ENCODE data around the gene GMEB2. TPM values are rescaled to one million over a fixed set of nuclear protein-coding genes. Genes with fewer than 3 reads are reported as not detected.

Gene GMEB2
- total RNA-seq, 2 donors from 2014 or later = 18.4 to 27.9 TPM

DNA sequence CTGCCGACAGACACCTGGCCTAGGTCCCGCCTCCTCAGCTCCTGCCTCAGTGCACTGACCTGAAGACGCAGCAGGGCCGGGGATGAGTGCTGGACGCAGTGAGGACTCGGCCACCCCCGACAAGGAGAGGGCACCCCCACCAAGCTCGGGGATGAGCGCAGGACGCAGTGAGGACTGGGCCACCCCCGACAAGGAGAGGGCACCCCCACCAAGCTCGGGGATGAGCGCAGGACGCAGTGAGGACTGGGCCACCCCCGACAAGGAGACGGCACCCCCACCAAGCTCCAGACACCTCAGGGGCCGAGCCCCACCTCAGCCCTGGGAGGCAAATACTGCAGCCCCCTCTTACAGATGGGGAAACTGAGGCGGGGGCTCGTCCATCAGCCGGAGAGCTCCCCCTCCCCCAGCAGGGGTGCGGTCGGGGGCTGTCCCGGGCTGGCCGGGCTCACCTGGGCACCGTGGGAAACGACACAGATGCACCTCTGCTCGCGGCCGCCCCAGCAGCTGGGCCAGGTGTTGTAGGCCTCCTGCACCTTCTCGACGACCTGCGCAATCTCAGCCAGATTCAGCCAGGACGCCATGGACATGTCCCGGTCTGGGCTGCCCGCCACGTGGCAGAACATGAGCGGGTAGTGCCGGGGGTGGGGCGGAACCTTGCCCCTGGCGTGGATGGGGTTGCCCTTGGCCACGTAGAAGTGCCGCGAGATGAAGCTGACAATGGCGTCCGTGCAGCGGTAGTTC, 60.3 kb downstream of the GMEB2 start:
- Histone ChIP-seq H3K9me3 (no peaks in the 10 kb centered on the region), H3K4me3 (no peak overlapping the region), H3K36me3 (peaks cover 0 to 5% of the 10 kb centered on the region in 2 donors), H3K27me3 (replicated peaks; ENCODE audit: insufficient read depth) (no peaks in the 10 kb centered on the region), H3K27ac (no peak overlapping the region), H3K4me1 (replicated peaks) (no peaks in the 10 kb centered on the region)
- TF ChIP-seq POLR2AphosphoS5 (IDR thresholded peaks at IDR 0.05) = no peak
- no peak for TF ChIP-seq POLR2A (IDR thresholded peaks at IDR 0.05)
- TF ChIP-seq, protein P1, sequence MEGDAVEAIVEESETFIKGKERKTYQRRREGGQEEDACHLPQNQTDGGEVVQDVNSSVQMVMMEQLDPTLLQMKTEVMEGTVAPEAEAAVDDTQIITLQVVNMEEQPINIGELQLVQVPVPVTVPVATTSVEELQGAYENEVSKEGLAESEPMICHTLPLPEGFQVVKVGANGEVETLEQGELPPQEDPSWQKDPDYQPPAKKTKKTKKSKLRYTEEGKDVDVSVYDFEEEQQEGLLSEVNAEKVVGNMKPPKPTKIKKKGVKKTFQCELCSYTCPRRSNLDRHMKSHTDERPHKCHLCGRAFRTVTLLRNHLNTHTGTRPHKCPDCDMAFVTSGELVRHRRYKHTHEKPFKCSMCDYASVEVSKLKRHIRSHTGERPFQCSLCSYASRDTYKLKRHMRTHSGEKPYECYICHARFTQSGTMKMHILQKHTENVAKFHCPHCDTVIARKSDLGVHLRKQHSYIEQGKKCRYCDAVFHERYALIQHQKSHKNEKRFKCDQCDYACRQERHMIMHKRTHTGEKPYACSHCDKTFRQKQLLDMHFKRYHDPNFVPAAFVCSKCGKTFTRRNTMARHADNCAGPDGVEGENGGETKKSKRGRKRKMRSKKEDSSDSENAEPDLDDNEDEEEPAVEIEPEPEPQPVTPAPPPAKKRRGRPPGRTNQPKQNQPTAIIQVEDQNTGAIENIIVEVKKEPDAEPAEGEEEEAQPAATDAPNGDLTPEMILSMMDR (IDR thresholded peaks at IDR 0.05) = no peak
- whole genome bisulfite sequencing = 88% methylated on average over 45 of the region's 46 CpGs
- intact Hi-C loops (cut with DNase I) = no loop called here
- no peak for DNase-seq (ENCODE audit: low spot score)

DNA sequence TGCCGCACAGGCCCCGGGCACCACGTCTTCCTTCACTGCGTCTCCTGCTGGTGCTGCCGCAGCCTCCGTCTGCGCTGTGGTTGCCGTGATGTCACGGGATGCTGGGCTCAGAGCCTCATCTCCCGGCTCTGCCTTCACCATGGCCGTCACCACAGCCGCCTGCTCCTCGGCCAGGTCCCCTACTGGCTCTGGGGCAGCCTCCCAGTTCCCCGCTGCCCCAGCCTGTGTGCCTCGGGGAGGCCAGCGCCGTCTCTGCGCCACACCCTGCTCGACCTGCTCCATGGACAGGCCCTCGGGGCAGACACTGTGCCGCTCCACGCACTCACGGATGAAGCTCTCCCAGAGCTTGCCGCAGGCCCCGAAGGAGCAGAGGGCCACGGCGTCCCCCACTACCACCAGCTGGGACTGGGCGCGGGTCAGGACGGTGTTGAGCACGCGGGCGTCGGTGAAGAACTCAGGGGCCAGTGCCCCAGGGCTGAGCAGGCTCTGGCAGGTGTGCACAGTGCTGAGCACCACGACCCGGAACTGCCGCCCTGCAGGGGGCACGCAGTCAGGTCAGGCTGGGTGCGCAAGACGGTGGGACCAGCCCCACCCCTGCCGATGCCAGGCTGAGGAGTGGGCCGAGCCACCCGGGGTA, 61.1 kb downstream of the GMEB2 start:
- no peaks in the 10 kb centered on the region for H3K27me3 ChIP-seq (replicated peaks; ENCODE audit: insufficient read depth)
- H3K27ac ChIP-seq = no peak overlapping the region
- no peak overlapping the region for H3K4me3 ChIP-seq
- DNase-seq (ENCODE audit: low spot score) = no peak
- WGBS = 88% methylated on average over 42 of the region's 43 CpGs
- peaks cover 0 to 5% of the 10 kb centered on the region in 2 donors for H3K36me3 ChIP-seq
- no peaks in the 10 kb centered on the region for H3K9me3 ChIP-seq
- no peaks in the 10 kb centered on the region for H3K4me1 ChIP-seq (replicated peaks)
- intact Hi-C loops (cut with DNase I) = no loop called here
- TF ChIP-seq, protein P1 (IDR thresholded peaks at IDR 0.05) = no peak
- TF ChIP-seq POLR2A (IDR thresholded peaks at IDR 0.05) (no peak), POLR2AphosphoS5 (IDR thresholded peaks at IDR 0.05) (no peak)

DNA sequence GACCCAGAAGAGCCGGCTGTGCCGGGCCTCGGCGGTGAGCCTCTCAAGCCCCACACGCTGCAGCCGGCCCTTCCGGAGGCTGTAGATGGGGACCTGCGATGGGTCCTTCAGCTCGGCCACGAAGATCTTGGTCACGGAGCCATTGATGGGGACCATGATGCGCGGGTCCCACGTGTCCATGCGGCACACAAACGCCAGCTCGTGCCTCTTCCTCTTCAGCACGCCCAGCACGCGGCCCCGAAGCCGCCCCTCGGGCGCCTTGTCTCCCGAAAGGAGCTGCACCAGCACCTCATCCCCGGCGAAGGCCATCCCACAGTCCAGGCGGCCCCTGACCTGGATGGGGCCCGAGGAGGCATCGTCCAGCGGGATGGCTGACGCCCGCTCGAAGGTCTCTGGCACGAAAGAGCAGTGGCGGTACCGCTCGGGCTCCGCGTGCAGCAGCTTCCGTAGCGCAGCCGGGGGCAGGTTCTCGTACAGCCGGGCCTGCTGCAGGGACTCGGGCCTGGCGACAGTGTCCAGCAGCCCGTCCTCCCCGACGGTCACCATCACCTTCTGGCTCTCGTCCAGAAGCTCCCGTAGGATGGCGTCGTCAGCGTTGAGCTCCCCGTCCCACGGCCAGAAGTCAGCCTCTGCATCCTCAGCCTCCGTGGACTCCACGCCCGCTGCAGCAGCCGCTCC, 61.7 kb downstream of the GMEB2 start:
- WGBS = 95% methylated on average over 60 of the region's 61 CpGs
- H3K27me3 ChIP-seq (replicated peaks; ENCODE audit: insufficient read depth) = no peaks in the 10 kb centered on the region
- H3K36me3 ChIP-seq = peaks cover 4 to 5% of the 10 kb centered on the region in 2 donors
- intact Hi-C loops (cut with DNase I) = no loop called here
- DNase-seq (ENCODE audit: low spot score) = no peak
- no peak overlapping the region for H3K27ac ChIP-seq
- no peaks in the 10 kb centered on the region for H3K9me3 ChIP-seq
- TF ChIP-seq POLR2A (IDR thresholded peaks at IDR 0.05) = no peak
- TF ChIP-seq, protein P1 (IDR thresholded peaks at IDR 0.05) = no peak
- H3K4me1 ChIP-seq (replicated peaks) = no peaks in the 10 kb centered on the region
- H3K4me3 ChIP-seq = no peak overlapping the region

DNA sequence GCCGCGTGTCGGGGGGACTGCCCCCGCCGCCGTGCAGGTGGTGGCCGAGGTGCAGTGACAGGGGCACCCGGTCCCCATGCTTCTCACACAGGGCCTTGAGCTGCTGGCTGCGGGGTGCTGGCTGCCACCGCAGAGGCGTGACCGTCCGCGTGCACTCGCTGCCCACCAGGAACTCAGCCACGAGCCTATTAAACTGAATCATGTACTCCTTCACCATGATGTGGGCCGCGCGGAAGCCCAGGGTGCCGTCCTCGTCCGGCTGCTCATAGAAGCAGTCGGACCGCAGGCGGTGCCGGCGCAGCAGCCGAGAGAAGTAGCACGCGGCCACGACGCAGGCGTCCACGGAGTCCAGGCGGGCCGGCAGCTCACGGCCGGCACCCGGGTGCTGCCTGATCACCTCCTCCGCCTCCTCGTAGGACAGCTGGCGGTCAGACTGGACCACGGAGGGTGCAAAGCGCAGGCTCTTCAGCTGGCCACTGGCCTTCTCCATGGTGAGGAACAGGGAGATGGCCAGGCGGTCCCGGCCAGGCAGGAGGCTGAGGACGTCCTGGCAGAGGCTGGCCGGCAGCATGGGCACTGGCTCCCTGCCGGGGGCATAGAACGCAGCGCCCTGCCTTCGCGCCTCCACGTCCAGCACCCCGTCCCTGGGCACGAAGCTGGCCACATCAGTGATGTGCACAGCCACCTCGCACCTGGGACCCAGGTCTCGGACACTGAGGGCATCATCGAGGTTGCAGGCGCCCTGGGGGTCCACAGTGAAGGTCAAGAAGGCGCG, 62.7 kb downstream of the GMEB2 start:
- TF ChIP-seq, protein P1 (IDR thresholded peaks at IDR 0.05) = no peak
- TF ChIP-seq POLR2A (IDR thresholded peaks at IDR 0.05) (no peak), POLR2AphosphoS5 (IDR thresholded peaks at IDR 0.05) (no peak)
- H3K9me3 ChIP-seq = no peaks in the 10 kb centered on the region
- H3K4me1 ChIP-seq (replicated peaks) = no peaks in the 10 kb centered on the region
- no peak overlapping the region for H3K4me3 ChIP-seq
- 93% methylated on average over 62 of the region's 62 CpGs for WGBS
- peaks cover 4 to 5% of the 10 kb centered on the region in 2 donors for H3K36me3 ChIP-seq
- intact Hi-C loops (cut with DNase I) = no loop called here
- H3K27ac ChIP-seq = no peak overlapping the region
- H3K27me3 ChIP-seq (replicated peaks; ENCODE audit: insufficient read depth) = no peaks in the 10 kb centered on the region
- no peak for DNase-seq (ENCODE audit: low spot score)
